HFF-Myc (cell line): ENCODE measurements around the gene RBM39.

Experiments used
- DNase-seq: peaks from one replicate; pipeline ENCODE4 v3.0.0-alpha.2; 2011; ENCODE audit warnings: low read depth; ENCODE audit errors: extremely low read depth
- H3K4me3 ChIP-seq: replicated peaks from 2 replicates; pipeline ENCODE4 v1.5.1; 2011; ENCODE audit warnings: low read depth, mild to moderate bottlenecking, control low read depth, low read length
- TF ChIP-seq, protein P1 (sequence below): IDR thresholded peaks from 2 replicates; pipeline ENCODE4 v1.5.1; 2012; ENCODE audit warnings: mild to moderate bottlenecking, low read depth, low read length, control low read depth; ENCODE audit errors: missing control alignments

Gene RBM39

DNA sequence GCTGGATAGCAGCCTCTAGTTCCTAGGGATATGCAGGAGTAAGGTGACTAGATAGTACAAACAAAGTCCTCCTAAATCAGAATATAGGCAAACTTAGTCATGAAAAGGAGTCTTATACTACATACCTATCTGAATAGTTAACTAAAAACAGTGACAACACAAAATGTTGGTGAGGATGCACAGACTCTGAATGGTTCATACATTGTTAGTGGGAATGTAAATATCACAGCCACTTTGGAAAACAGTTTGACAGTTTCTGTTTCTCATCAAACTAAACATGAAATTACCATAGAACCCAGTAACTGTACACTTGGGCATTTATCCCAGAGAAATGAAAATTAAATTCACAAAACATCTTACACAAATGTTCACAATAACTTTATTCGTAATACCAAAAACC is 60.1 kb downstream of the RBM39 start:
- TF ChIP-seq, protein P1, sequence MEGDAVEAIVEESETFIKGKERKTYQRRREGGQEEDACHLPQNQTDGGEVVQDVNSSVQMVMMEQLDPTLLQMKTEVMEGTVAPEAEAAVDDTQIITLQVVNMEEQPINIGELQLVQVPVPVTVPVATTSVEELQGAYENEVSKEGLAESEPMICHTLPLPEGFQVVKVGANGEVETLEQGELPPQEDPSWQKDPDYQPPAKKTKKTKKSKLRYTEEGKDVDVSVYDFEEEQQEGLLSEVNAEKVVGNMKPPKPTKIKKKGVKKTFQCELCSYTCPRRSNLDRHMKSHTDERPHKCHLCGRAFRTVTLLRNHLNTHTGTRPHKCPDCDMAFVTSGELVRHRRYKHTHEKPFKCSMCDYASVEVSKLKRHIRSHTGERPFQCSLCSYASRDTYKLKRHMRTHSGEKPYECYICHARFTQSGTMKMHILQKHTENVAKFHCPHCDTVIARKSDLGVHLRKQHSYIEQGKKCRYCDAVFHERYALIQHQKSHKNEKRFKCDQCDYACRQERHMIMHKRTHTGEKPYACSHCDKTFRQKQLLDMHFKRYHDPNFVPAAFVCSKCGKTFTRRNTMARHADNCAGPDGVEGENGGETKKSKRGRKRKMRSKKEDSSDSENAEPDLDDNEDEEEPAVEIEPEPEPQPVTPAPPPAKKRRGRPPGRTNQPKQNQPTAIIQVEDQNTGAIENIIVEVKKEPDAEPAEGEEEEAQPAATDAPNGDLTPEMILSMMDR = no peak
- H3K4me3 ChIP-seq = no peak overlapping the region
- no peak for DNase-seq

DNA sequence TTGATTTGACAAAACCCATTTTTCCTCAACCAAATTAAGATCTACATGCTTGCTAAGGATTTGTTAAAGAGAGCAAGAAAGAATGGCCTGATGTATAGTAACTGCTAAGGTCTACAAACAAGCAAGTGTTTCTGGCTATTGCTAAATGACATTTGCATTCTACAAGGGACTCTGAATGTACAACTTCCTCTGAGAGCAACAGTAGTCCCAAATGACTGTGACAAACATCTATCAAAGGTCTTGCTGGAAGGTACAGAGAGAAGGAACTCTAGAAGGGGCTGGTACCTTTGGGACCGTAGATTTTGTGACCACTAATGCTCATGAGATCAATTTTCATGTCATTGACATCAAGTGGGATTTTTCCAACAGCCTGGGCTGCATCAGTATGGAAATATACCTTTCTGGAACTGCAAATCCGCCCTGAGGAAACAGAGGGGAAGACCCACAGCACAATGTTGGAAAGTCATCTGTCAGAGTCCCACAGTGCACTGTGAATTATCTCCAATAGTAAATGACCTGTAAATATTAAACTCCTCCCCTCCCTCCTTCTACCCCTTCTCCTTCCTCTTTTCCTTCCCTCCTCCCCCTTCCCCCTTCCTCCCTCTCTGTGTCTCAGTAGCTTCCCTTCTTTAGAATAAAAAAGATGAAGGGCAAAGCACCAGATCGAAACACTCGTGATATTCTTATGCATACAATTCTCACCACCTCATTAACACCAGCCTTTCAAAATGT is 61.4 kb downstream of the RBM39 start:
- no peak overlapping the region for H3K4me3 ChIP-seq
- DNase-seq = no peak
- TF ChIP-seq, protein P1 = no peak

DNA sequence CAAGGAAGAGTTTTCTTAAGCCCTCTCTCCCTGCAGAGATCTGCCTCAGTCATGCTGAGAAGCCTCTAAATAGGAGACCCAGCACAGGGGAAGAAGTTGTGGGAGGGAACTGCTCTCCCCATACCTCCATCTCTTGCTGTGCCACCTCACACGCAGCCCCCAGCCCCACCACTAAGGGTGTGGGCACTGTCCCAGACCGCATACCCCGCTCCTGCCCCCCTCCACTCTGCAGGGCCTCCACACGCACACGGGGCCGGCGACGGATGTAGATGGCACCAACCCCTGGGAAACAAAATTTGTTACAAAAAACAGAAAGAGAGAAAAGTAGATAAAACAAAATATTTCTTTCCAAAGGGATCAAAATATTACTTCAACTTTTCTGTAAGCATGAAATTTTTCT is 67.1 kb downstream of the RBM39 start:
- no peak for DNase-seq
- no peak overlapping the region for H3K4me3 ChIP-seq
- TF ChIP-seq, protein P1 = no peak

DNA sequence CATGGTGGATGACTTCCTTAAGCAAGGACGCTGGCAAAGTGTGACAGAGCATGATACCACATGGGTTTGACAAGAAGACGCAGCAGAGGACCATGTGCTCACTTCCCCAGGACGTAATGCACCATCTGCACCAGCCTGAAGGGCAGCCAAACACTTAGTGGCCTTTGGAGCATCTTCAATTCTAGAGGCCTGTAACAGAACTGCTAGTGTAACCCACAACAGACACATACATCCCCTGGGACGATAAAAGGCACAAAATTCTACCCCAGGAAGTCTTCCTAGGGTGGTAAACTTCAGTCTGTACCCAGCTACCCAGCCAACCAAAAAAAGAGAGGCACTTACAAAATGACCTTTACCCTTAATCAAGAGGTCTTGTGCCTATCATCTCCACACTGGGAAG is 68.2 kb downstream of the RBM39 start:
- TF ChIP-seq, protein P1 = no peak
- no peak overlapping the region for H3K4me3 ChIP-seq
- DNase-seq = no peak

DNA sequence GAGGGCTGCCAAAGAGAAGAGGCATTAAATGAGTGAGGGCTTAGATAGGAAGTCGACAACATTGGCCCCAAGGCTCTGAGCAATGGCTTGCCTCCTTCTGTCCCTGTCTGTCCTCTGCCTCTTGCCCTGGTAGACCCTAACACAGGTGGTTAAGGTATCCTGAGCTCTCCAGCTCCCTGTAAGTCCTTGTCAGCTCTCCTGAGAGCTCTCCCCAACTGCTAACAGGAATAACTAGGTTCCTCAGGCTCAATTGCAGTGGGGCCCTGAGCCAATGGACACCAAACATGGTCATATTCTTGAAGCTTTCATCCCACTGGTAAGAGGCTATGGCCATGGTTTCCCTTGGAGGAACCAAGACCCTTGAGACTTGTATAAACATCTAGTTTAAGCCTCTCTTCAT is 72.4 kb downstream of the RBM39 start:
- no peak for DNase-seq
- H3K4me3 ChIP-seq = no peak overlapping the region
- TF ChIP-seq, protein P1 = no peak

DNA sequence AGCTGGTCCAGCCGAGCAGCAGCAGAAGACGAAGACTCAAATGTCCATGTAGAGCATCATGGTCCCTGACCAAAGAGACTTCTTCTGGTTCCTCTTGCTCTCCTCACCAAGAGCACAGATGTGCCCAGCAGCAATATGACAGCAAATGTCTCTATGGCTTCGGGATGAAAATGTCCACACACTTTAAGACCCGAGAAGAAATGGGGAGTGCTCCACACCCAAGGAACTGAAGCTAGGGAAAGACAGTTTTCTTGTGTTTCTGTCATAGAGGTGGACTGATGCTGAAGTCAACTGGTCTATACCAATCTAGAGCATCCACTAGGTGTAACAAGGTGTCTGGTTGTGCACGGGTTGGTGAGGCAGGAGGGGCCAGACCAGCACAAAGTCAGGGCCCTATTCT is 72.8 kb downstream of the RBM39 start:
- no peak for DNase-seq
- H3K4me3 ChIP-seq = no peak overlapping the region
- TF ChIP-seq, protein P1 = no peak

DNA sequence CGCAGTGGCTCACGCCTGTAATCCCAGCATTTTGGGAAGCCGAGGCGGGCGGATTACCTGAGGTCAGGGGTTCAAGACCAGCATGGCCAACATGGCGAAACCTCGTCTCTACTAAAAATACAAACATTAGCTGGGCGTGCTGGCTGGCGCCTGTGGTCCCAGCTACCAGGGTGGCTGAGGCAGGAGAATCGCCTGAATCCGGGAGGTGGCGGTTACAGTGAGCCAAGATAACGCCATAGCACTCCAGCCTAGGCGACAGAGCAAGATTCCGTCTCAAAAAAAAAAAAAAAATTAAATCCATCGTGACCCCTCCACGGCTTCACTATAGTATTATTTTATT is 76.1 kb downstream of the RBM39 start:
- TF ChIP-seq, protein P1 = no peak
- DNase-seq = no peak
- H3K4me3 ChIP-seq = no peak overlapping the region
